ENCODE measurements around the gene BDH2. TPM values are rescaled to one million over a fixed set of nuclear protein-coding genes. Genes with fewer than 3 reads are reported as not detected.

Gene BDH2
- total RNA-seq, 1 donor from 2014 or later = 13.9 TPM

- Histone ChIP-seq H3K4me3 (no peak overlapping the region), H3K9me3 (no peaks in the 10 kb centered on the region), H3K4me1 (no peaks in the 10 kb centered on the region), H3K36me3 (peaks cover 51 to 61% of the 10 kb centered on the region in 2 donors), H3K27me3 (no peaks in the 10 kb centered on the region), H3K27ac (no peak overlapping the region)
- no peak for TF ChIP-seq CTCF (IDR thresholded peaks at IDR 0.05)
- intact Hi-C loops (cut with DNase I) = no loop called here
- no peak for DNase-seq (ENCODE audit: low spot score in 2 of 2)
Observed at GRCh38 chr4:103086551-103086950, 13.1 kb downstream of the BDH2 start.

- Histone ChIP-seq H3K36me3 (peaks cover 52 to 66% of the 10 kb centered on the region in 2 donors), H3K9me3 (no peaks in the 10 kb centered on the region), H3K4me1 (no peaks in the 10 kb centered on the region), H3K27ac (no peak overlapping the region), H3K4me3 (no peak overlapping the region), H3K27me3 (no peaks in the 10 kb centered on the region)
- intact Hi-C loops (cut with DNase I) = no loop called here
- no peak for TF ChIP-seq CTCF (IDR thresholded peaks at IDR 0.05)
- no peak for DNase-seq (ENCODE audit: low spot score in 2 of 2)
Observed at GRCh38 chr4:103085555-103086196, 14.0 kb downstream of the BDH2 start.

- Histone ChIP-seq H3K27ac (no peak overlapping the region), H3K27me3 (no peaks in the 10 kb centered on the region), H3K36me3 (peaks cover 12 to 29% of the 10 kb centered on the region in 2 donors), H3K4me3 (no peak overlapping the region), H3K4me1 (peaks cover 3 to 4% of the 10 kb centered on the region in 2 donors), H3K9me3 (no peaks in the 10 kb centered on the region)
- no peak for DNase-seq (ENCODE audit: low spot score in 2 of 2)
- intact Hi-C loops (cut with DNase I) = loop anchor here (5.0 kb wide), 1 partner anchor 732 kb away; the partner anchor contains the start of gene SLC39A8
- TF ChIP-seq CTCF (IDR thresholded peaks at IDR 0.05) = no peak
Observed at GRCh38 chr4:103079621-103080020, 20.0 kb downstream of the BDH2 start.

GRCh38 chr4:103076747-103077347 is 22.8 kb downstream of the BDH2 start, which contains the start of gene SLC9B2:
SLC9B2 (minus strand) TSS chr4:103076761; CDS start chr4:103067550, 9,211 bp downstream.
- H3K4me3 ChIP-seq = peak within 1 kb of the TSS; percentile 58 to 85
- H3K27me3 ChIP-seq = no peaks in the 10 kb centered on the region
- intact Hi-C loops (cut with DNase I) = loop anchor here (2.0 to 5.0 kb wide), 4 partner anchors 22 to 730 kb away; partner anchors contain the start of genes BDH2, SLC39A8 and SLC9B1
- no peak for DNase-seq (ENCODE audit: low spot score in 2 of 2)
- H3K27ac ChIP-seq = peak within 1 kb of the TSS; percentile 89 to 91
- no peak for TF ChIP-seq CTCF (IDR thresholded peaks at IDR 0.05)
- H3K9me3 ChIP-seq = no peaks in the 10 kb centered on the region
- peaks cover 10 to 17% of the 10 kb centered on the region in 2 donors for H3K36me3 ChIP-seq
- H3K4me1 ChIP-seq = peaks cover 3 to 9% of the 10 kb centered on the region in 2 donors

- Histone ChIP-seq H3K9me3 (no peaks in the 10 kb centered on the region), H3K4me1 (peaks cover 3 to 9% of the 10 kb centered on the region in 2 donors), H3K36me3 (peaks cover 3 to 10% of the 10 kb centered on the region in 2 donors), H3K27me3 (no peaks in the 10 kb centered on the region), H3K27ac (peak overlapping the region; percentile 89 to 91), H3K4me3 (peak overlapping the region; percentile 58 to 85)
- peak in 1 of 2 donors; percentile 78 for DNase-seq (ENCODE audit: low spot score in 2 of 2)
- intact Hi-C loops (cut with DNase I) = loop anchor here (2.0 to 5.0 kb wide), 4 partner anchors 23 to 729 kb away; partner anchors contain the start of genes BDH2, SLC39A8 and SLC9B1
- peak in 1 of 3 experiments; percentile 17 for TF ChIP-seq CTCF (IDR thresholded peaks at IDR 0.05)
Observed at GRCh38 chr4:103075894-103076746, 23.5 kb downstream of the BDH2 start.
